Erythroblast (primary cell): Measurements from ENCODE around the gene TOLLIP.

ENCODE experiments used
- GATA1 ChIP-seq: IDR thresholded peaks from 2 replicates; pipeline ENCODE4 v1.6.1; 2011; ENCODE audit warnings: low read depth, mild to moderate bottlenecking, control low read depth, low read length, moderate library complexity
- POLR2A ChIP-seq: IDR thresholded peaks from 2 replicates; pipeline ENCODE4 v1.6.1; 2011; ENCODE audit warnings: mild to moderate bottlenecking, low read length

- TF ChIP-seq POLR2A = no peak
- no peak for TF ChIP-seq GATA1
Observed at GRCh38 chr11:1348146-1348795, 38.8 kb upstream of the TOLLIP start.
